GM21528 (cell line): ENCODE measurements around the gene PDHB.

ENCODE experiments used
- ATAC-seq: cut with Tn5 transposase; IDR thresholded peaks from one replicate; pipeline ENCODE4 v1.9.1; 2021; ENCODE audit warnings: mild to moderate bottlenecking, moderate library complexity; ENCODE audit not compliant: unreplicated experiment, low FRiP score

The PDHB gene

DNA sequence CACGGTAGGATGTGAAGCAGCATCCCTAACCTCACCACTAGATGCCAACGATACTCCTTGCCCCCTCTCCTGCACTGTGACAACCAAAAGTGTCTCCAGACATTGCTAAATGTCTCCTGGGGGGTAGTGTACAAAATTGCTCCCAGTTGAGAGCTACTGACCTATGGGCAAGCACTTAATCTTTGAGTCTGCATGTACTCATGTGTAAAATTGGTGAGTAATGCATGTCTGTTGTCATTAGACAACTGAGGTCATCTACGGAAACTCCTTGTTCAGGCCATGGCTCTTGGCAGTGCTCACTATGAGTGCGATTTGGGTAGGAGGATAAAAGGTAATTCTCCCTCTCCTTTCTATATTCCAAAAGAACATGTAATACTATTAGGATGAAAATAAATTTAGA, 29.2 kb downstream of the PDHB start:
- no peak for ATAC-seq

DNA sequence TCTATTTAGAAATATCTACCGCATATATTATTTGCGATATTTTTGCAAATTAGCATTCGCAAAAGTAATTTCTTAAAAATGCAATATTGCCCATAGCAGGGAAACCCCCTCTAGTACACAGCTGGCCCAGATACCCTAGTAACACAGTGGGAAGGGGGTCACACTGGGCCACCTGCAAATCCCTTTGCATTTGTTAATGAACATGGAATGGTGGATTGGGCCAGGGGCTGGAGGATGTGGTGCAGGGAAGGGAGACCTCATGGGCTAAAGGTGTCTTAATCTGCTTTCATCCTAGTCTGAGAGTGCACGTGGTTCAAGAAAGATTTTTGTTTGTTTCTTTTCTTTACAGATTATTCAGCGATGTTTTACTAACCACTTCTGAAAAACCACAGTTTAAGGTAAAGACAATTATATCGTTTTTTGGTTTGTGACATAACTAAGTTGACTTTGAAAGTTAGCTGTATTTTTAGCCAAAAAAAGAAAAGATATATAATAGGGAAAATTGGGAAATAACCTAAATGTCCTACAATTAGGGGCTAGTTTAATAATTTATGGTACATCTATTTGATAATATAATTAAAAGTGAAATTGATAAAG, 30.0 kb downstream of the PDHB start:
- ATAC-seq: no peak

DNA sequence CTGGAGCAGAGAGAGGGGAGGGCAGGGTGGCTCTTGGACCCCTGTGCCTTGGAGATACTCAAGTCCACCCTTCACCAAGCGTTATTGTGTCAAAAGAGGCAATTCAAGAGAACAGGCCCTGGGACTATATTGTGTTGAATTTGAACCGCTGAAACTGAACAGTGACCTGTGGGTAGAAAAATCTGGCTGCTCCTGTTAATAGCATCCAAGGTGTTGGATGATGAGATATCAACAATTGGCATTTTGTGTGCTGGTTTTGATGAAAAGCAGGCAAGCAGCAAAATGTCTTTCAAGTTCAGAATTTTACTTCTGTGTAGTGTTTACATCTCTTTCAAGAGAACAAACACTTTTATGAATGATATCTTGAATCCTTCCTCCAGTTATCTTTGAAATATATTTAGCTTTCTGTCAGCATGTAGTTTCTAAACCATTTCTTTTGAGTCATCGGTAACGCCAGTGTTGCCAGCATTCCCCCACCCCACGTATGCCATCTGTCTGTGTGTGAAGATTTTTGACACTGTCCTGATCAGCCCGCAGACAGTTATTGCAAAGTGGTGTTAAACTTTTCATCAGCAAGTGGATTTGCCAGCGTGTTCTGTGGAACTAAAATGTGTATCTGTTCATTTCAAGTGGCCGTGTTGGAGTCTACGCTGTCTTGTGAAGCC, 34.8 kb downstream of the PDHB start:
- no peak for ATAC-seq

DNA sequence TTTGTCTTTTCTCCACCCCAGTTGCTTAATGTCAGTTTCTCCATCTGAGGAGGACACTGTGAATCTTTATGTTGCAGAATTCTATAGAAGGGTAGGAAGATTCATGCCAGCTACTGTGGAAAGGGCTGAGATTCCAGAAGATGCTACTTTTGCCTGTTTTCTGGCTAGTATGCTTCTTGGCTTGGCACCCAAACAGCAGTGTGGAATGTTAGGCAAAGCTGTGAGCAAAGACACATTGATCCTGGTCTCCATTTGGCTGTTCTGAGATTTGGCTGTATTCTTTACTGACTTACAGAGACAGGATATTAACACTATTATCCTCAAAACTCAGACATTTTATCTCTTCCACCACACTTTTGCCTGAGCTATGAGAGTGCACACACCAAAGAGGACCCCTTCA, 39.3 kb downstream of the PDHB start:
- ATAC-seq: no peak

- no peak for ATAC-seq
Measured at GRCh38 chr3:58392181-58392580, 41.5 kb downstream of the PDHB start.

DNA sequence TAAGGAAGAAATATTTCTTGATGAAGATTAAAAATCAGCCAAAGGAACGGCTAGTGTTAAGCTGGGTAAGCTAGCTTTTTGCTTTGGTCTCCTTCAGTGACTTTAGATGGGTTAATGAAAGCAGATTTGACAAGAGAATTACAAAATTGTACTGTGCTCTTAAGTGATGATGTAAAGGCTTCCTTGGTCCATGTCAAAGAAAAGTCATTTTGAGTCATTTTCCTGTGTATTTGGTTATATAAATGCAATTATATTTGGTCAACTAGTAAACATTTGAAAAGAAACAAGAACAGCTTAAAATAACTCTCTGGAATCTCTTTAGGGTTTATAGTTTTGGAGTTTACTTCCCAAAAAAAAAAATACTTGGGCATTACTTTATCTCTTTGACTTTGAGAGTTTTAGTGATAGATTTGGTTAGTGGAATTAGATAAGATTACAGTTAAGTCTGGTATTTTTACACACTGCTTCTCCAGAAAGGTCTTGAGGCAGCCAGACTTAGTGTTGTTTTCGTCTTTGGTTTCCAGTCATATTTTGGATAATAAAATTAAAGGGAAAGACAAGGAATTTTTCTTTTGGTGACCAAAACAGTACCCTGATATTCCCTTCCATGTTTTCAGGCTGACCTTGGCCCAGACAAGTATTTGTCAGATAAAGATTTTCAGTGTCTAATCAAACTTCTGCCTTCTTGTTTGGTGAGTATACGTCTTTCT, 42.3 kb downstream of the PDHB start:
- no peak for ATAC-seq

DNA sequence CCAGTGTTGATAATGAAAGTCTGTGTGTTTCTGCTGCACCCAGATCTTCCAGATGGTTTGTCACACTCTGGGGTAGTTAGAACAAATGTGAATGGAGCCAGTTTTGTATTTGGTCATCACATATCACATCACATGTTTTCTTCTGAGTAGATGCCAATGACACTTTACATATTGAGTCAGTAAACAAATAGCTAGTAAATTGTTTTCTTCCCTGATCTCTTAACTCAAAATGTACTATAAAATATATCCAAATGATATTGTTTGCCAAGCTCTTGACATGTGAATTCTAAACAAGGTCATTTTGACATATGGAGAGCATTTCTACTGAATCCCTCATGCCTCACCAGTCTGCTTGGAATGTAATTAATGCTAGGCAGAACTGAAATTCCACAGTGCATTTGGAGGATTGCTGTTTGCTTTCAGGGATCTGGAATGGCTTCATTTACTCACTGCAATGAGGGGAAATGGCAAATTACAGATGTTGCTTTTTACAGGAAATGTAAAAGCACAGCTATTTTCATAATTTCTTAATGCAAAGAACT, 45.0 kb downstream of the PDHB start:
- no peak for ATAC-seq

- ATAC-seq: no peak
Measured at GRCh38 chr3:58387650-58388546, 45.7 kb downstream of the PDHB start.

GRCh38 chr3:58386626-58387365, 46.8 kb downstream of the PDHB start:
- ATAC-seq: no peak

- no peak for ATAC-seq
Measured at GRCh38 chr3:58384381-58385090, 49.1 kb downstream of the PDHB start.

- ATAC-seq: no peak
Measured at GRCh38 chr3:58383904-58384303, 49.7 kb downstream of the PDHB start.

DNA sequence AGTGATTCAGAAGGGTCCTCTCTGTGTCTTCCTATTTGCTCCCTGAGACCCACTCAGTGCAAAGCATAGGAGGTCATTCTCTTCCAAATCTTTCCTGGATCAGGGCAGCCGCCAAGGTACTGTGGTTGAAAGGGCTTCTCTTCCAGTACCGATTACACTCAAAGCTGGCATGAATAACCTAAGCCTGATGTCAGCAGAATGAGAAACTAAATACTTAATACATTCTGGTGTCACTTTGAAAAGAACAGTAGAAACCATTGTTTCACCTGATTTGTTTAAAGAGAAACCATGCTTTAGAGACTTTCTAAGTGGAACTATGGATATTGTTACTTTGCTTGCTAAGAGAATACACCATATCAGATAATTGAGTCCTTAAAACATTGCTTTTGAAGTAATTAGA, 50.2 kb downstream of the PDHB start:
- ATAC-seq: no peak

- ATAC-seq: no peak
Measured at GRCh38 chr3:58379351-58380073, 54.1 kb downstream of the PDHB start.

- no peak for ATAC-seq
Measured at GRCh38 chr3:58377750-58378149, 55.9 kb downstream of the PDHB start.
